HEK293 (cell line): ENCODE results near the gene KRT27.

ENCODE experiments used
- CTCF ChIA-PET: fragments of 350-600 bp; formaldehyde crosslinking; extraction: SDS; loops from one replicate; lab custom pipeline; 2021; ENCODE audit warnings: antibody characterized with exemption; lab: Yijun Ruan, JAX
- POLR2A ChIA-PET: fragments of 300-600 bp; formaldehyde crosslinking; extraction: SDS; loops from one replicate; lab custom pipeline; 2020; ENCODE audit warnings: antibody characterized with exemption, inconsistent platforms; lab: Yijun Ruan, JAX
- H3K27ac ChIP-seq: fragments of 200-500 bp; sonication (Bioruptor generic); 2 replicates; pipeline ENCODE4 v1.5.1; 2014; ENCODE audit warnings: low read depth, low read length, control low read depth, inconsistent platforms; ENCODE audit errors: extremely low read depth
- H3K36me3 ChIP-seq, 2 experiments: fragments of 200-500 bp in 1 of 2; sonication (Bioruptor generic) in 1 of 2; 1 replicate in 1 of 2; 2 replicates in 1 of 2; pipeline ENCODE4 v1.5.1; 2014 to 2017; ENCODE audit warnings: inconsistent platforms in 2 of 2, low read length in 2 of 2; ENCODE audit not compliant: control insufficient read depth in 2 of 2, insufficient read depth in 1 of 2
- H3K4me1 ChIP-seq: fragments of 200-500 bp; sonication (Bioruptor generic); 2 replicates; pipeline ENCODE4 v1.5.1; 2014; ENCODE audit warnings: mild to moderate bottlenecking, low read length, inconsistent platforms; ENCODE audit not compliant: control insufficient read depth, insufficient read depth
- H3K4me3 ChIP-seq: 2 replicates; pipeline ENCODE4 v1.5.1; 2011; ENCODE audit warnings: low read depth, mild to moderate bottlenecking, control low read depth, low read length, moderate library complexity
- H3K9me3 ChIP-seq: fragments of 200-500 bp; sonication (Bioruptor generic); 2 replicates; pipeline ENCODE4 v1.5.1; 2014; ENCODE audit warnings: low read depth, low read length, inconsistent platforms; ENCODE audit not compliant: control insufficient read depth, insufficient read depth
- GFI1B ChIP-seq: fragments of 450-650 bp; formaldehyde crosslinking; IDR thresholded peaks from 2 replicates; pipeline ENCODE4 v1.5.1; 2016; ENCODE audit warnings: missing biosample characterization, missing genetic modification characterization
- OSR2 ChIP-seq: fragments of 450-650 bp; formaldehyde crosslinking; IDR thresholded peaks from 2 replicates; pipeline ENCODE4 v1.5.1; 2016; ENCODE audit warnings: missing biosample characterization, missing genetic modification characterization
- PRDM1 ChIP-seq: fragments of 450-650 bp; formaldehyde crosslinking; IDR thresholded peaks from 2 replicates; pipeline ENCODE4; 2016; ENCODE audit warnings: missing biosample characterization, missing genetic modification characterization
- ZBTB17 ChIP-seq: fragments of 450-650 bp; formaldehyde crosslinking; IDR thresholded peaks from 2 replicates; pipeline ENCODE4 v1.5.1; 2016; ENCODE audit warnings: missing biosample characterization, missing genetic modification characterization
- ZBTB21 ChIP-seq: fragments of 450-650 bp; formaldehyde crosslinking; IDR thresholded peaks from 2 replicates; pipeline ENCODE4 v1.5.1; 2017; ENCODE audit warnings: missing biosample characterization, missing genetic modification characterization
- ZFP3 ChIP-seq: fragments of 450-650 bp; formaldehyde crosslinking; IDR thresholded peaks from 2 replicates; pipeline ENCODE4 v1.5.1; 2016; ENCODE audit warnings: low read depth, missing biosample characterization, missing genetic modification characterization
- ZNF2 ChIP-seq: fragments of 450-650 bp; formaldehyde crosslinking; IDR thresholded peaks from 2 replicates; pipeline ENCODE4 v1.5.1; 2016; ENCODE audit warnings: missing biosample characterization, missing genetic modification characterization
- ZNF335 ChIP-seq: fragments of 450-650 bp; formaldehyde crosslinking; conservative IDR thresholded peaks from 2 replicates; pipeline ENCODE4 v1.5.1; 2016; ENCODE audit warnings: missing biosample characterization, missing genetic modification characterization
- ZNF555 ChIP-seq: fragments of 450-650 bp; formaldehyde crosslinking; conservative IDR thresholded peaks from 2 replicates; pipeline ENCODE4 v1.5.1; 2017; ENCODE audit warnings: missing biosample characterization, mild to moderate bottlenecking, missing genetic modification characterization, inconsistent platforms
- ZNF837 ChIP-seq: fragments of 450-650 bp; formaldehyde crosslinking; IDR thresholded peaks from 2 replicates; pipeline ENCODE4 v1.5.1; 2016; ENCODE audit warnings: missing biosample characterization, missing genetic modification characterization
- TF ChIP-seq, protein P1 (sequence below): fragments of 450-650 bp; formaldehyde crosslinking; IDR thresholded peaks from 2 replicates; pipeline ENCODE4 v1.5.1; 2016; ENCODE audit warnings: missing biosample characterization, missing genetic modification characterization
- TF ChIP-seq, protein P2 (sequence below): IDR thresholded peaks from 2 replicates; pipeline ENCODE4 v1.6.1; 2011; ENCODE audit warnings: mild to moderate bottlenecking, low read depth, low read length, borderline replicate concordance
- TF ChIP-seq, protein P3 (sequence below): fragments of 450-650 bp; formaldehyde crosslinking; IDR thresholded peaks from 2 replicates; pipeline ENCODE4 v1.5.1; 2016; ENCODE audit warnings: missing biosample characterization, missing genetic modification characterization, borderline replicate concordance
- TF ChIP-seq, protein P4 (sequence below): fragments of 450-650 bp; formaldehyde crosslinking; IDR thresholded peaks from 2 replicates; pipeline ENCODE4 v1.5.1; 2016; ENCODE audit warnings: missing biosample characterization, missing genetic modification characterization, borderline replicate concordance
- TF ChIP-seq, protein P5 (sequence below): fragments of 450-650 bp; formaldehyde crosslinking; IDR thresholded peaks from 2 replicates; pipeline ENCODE4 v1.5.1; 2016; ENCODE audit warnings: missing biosample characterization, missing genetic modification characterization
- TF ChIP-seq, protein P6 (sequence below): fragments of 450-650 bp; formaldehyde crosslinking; IDR thresholded peaks from 2 replicates; pipeline ENCODE4 v1.5.1; 2016; ENCODE audit warnings: missing biosample characterization, missing genetic modification characterization, low read depth
- TF ChIP-seq, protein P7 (sequence below): fragments of 450-650 bp; formaldehyde crosslinking; IDR thresholded peaks from 2 replicates; pipeline ENCODE4 v1.5.1; 2016; ENCODE audit warnings: missing biosample characterization, missing genetic modification characterization, borderline replicate concordance

The KRT27 gene

DNA sequence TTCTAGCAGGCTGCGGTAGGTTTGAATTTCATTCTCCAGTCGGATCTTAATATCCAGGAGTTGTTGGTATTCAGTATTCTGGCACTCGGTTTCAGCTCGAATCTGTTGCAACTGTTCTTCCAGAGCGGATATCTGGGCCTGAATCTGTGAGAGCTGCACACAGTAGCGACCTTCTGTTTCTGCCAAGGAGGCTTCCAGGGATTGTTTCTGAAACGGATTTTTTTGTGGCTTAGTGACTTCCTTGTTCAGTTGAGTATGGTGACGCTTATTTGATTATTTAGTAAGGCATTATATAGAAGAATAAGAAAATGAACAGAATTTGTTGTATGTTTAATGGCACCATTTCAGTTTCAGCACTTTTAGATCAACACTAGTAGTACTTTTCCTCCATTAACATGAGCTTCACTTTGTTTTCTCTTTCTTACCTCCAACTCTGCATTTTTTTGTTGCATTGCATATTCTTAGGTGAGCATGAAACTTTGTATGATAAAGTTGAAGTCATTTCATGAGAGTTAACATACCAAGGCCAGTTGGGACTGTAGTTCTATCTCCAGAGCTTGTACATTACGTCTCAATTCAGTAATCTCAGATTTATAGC lies 37.3 kb upstream of the KRT27 start:
- TF ChIP-seq, protein P1, sequence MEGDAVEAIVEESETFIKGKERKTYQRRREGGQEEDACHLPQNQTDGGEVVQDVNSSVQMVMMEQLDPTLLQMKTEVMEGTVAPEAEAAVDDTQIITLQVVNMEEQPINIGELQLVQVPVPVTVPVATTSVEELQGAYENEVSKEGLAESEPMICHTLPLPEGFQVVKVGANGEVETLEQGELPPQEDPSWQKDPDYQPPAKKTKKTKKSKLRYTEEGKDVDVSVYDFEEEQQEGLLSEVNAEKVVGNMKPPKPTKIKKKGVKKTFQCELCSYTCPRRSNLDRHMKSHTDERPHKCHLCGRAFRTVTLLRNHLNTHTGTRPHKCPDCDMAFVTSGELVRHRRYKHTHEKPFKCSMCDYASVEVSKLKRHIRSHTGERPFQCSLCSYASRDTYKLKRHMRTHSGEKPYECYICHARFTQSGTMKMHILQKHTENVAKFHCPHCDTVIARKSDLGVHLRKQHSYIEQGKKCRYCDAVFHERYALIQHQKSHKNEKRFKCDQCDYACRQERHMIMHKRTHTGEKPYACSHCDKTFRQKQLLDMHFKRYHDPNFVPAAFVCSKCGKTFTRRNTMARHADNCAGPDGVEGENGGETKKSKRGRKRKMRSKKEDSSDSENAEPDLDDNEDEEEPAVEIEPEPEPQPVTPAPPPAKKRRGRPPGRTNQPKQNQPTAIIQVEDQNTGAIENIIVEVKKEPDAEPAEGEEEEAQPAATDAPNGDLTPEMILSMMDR (tag by site-specific recombination), result no peak
- TF ChIP-seq, protein P2, sequence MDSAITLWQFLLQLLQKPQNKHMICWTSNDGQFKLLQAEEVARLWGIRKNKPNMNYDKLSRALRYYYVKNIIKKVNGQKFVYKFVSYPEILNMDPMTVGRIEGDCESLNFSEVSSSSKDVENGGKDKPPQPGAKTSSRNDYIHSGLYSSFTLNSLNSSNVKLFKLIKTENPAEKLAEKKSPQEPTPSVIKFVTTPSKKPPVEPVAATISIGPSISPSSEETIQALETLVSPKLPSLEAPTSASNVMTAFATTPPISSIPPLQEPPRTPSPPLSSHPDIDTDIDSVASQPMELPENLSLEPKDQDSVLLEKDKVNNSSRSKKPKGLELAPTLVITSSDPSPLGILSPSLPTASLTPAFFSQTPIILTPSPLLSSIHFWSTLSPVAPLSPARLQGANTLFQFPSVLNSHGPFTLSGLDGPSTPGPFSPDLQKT, result no peak
- TF ChIP-seq ZNF555 (tag by site-specific recombination) (no peak), GFI1B (no peak), ZFP3 (tag by site-specific recombination) (no peak), ZNF2 (tag by site-specific recombination) (no peak), ZBTB21 (tag by site-specific recombination) (no peak), OSR2 (peak; percentile 36), ZNF335 (tag by site-specific recombination) (peak; percentile 56), ZNF837 (tag by site-specific recombination) (no peak), PRDM1 (tag by site-specific recombination) (peak; percentile 69), ZBTB17 (tag by site-specific recombination) (peak; percentile 96)
- TF ChIP-seq, protein P3, sequence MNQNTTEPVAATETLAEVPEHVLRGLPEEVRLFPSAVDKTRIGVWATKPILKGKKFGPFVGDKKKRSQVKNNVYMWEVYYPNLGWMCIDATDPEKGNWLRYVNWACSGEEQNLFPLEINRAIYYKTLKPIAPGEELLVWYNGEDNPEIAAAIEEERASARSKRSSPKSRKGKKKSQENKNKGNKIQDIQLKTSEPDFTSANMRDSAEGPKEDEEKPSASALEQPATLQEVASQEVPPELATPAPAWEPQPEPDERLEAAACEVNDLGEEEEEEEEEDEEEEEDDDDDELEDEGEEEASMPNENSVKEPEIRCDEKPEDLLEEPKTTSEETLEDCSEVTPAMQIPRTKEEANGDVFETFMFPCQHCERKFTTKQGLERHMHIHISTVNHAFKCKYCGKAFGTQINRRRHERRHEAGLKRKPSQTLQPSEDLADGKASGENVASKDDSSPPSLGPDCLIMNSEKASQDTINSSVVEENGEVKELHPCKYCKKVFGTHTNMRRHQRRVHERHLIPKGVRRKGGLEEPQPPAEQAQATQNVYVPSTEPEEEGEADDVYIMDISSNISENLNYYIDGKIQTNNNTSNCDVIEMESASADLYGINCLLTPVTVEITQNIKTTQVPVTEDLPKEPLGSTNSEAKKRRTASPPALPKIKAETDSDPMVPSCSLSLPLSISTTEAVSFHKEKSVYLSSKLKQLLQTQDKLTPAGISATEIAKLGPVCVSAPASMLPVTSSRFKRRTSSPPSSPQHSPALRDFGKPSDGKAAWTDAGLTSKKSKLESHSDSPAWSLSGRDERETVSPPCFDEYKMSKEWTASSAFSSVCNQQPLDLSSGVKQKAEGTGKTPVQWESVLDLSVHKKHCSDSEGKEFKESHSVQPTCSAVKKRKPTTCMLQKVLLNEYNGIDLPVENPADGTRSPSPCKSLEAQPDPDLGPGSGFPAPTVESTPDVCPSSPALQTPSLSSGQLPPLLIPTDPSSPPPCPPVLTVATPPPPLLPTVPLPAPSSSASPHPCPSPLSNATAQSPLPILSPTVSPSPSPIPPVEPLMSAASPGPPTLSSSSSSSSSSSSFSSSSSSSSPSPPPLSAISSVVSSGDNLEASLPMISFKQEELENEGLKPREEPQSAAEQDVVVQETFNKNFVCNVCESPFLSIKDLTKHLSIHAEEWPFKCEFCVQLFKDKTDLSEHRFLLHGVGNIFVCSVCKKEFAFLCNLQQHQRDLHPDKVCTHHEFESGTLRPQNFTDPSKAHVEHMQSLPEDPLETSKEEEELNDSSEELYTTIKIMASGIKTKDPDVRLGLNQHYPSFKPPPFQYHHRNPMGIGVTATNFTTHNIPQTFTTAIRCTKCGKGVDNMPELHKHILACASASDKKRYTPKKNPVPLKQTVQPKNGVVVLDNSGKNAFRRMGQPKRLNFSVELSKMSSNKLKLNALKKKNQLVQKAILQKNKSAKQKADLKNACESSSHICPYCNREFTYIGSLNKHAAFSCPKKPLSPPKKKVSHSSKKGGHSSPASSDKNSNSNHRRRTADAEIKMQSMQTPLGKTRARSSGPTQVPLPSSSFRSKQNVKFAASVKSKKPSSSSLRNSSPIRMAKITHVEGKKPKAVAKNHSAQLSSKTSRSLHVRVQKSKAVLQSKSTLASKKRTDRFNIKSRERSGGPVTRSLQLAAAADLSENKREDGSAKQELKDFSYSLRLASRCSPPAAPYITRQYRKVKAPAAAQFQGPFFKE (tag by site-specific recombination), result no peak
- TF ChIP-seq, protein P4, sequence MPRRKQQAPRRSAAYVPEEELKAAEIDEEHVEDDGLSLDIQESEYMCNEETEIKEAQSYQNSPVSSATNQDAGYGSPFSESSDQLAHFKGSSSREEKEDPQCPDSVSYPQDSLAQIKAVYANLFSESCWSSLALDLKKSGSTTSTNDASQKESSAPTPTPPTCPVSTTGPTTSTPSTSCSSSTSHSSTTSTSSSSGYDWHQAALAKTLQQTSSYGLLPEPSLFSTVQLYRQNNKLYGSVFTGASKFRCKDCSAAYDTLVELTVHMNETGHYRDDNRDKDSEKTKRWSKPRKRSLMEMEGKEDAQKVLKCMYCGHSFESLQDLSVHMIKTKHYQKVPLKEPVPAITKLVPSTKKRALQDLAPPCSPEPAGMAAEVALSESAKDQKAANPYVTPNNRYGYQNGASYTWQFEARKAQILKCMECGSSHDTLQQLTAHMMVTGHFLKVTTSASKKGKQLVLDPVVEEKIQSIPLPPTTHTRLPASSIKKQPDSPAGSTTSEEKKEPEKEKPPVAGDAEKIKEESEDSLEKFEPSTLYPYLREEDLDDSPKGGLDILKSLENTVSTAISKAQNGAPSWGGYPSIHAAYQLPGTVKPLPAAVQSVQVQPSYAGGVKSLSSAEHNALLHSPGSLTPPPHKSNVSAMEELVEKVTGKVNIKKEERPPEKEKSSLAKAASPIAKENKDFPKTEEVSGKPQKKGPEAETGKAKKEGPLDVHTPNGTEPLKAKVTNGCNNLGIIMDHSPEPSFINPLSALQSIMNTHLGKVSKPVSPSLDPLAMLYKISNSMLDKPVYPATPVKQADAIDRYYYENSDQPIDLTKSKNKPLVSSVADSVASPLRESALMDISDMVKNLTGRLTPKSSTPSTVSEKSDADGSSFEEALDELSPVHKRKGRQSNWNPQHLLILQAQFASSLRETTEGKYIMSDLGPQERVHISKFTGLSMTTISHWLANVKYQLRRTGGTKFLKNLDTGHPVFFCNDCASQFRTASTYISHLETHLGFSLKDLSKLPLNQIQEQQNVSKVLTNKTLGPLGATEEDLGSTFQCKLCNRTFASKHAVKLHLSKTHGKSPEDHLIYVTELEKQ (tag by site-specific recombination), result no peak
- TF ChIP-seq, protein P5, sequence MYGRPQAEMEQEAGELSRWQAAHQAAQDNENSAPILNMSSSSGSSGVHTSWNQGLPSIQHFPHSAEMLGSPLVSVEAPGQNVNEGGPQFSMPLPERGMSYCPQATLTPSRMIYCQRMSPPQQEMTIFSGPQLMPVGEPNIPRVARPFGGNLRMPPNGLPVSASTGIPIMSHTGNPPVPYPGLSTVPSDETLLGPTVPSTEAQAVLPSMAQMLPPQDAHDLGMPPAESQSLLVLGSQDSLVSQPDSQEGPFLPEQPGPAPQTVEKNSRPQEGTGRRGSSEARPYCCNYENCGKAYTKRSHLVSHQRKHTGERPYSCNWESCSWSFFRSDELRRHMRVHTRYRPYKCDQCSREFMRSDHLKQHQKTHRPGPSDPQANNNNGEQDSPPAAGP (tag by site-specific recombination), result no peak
- TF ChIP-seq, protein P6, sequence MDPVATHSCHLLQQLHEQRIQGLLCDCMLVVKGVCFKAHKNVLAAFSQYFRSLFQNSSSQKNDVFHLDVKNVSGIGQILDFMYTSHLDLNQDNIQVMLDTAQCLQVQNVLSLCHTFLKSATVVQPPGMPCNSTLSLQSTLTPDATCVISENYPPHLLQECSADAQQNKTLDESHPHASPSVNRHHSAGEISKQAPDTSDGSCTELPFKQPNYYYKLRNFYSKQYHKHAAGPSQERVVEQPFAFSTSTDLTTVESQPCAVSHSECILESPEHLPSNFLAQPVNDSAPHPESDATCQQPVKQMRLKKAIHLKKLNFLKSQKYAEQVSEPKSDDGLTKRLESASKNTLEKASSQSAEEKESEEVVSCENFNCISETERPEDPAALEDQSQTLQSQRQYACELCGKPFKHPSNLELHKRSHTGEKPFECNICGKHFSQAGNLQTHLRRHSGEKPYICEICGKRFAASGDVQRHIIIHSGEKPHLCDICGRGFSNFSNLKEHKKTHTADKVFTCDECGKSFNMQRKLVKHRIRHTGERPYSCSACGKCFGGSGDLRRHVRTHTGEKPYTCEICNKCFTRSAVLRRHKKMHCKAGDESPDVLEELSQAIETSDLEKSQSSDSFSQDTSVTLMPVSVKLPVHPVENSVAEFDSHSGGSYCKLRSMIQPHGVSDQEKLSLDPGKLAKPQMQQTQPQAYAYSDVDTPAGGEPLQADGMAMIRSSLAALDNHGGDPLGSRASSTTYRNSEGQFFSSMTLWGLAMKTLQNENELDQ (tag by site-specific recombination), result no peak
- TF ChIP-seq, protein P7, sequence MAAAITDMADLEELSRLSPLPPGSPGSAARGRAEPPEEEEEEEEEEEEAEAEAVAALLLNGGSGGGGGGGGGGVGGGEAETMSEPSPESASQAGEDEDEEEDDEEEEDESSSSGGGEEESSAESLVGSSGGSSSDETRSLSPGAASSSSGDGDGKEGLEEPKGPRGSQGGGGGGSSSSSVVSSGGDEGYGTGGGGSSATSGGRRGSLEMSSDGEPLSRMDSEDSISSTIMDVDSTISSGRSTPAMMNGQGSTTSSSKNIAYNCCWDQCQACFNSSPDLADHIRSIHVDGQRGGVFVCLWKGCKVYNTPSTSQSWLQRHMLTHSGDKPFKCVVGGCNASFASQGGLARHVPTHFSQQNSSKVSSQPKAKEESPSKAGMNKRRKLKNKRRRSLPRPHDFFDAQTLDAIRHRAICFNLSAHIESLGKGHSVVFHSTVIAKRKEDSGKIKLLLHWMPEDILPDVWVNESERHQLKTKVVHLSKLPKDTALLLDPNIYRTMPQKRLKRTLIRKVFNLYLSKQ (tag by site-specific recombination), result no peak
- Histone ChIP-seq H3K4me3 (peak overlapping the region; percentile 78), H3K27ac (peak overlapping the region; percentile 79), H3K36me3 (peaks cover 0 to 27% of the 10 kb centered on the region in 2 experiments; a peak in 1 of 3 replicates), H3K9me3 (no peaks in the 10 kb centered on the region), H3K4me1 (peaks cover 2% of the 10 kb centered on the region; the same call in 1 of the 2 replicates)
- POLR2A ChIA-PET, result interaction anchor here (0.5 to 2.1 kb wide), 8 partner anchors 9 to 870 kb away, joined by 3 to 14 read pairs (median 6); partner anchors contain the start of gene SMARCE1
- CTCF ChIA-PET, result interaction anchor here (0.5 to 1.8 kb wide), 7 partner anchors 16 to 843 kb away, joined by 3 to 12 read pairs (median 6); no protein-coding TSS in a partner anchor
